K562 (cell line): ENCODE data around the gene MICAL2. TPM values are rescaled to one million over a fixed set of nuclear protein-coding genes. Genes with fewer than 3 reads are reported as not detected.
A peak's percentile ranks its signal among the peaks of the same experiment; 100 is the strongest.

Source experiments
- ATAC-seq: fragments of 200-7000 bp; cut with Tn5 transposase; 3 replicates; pipeline ENCODE4 v1.9.1; 2020; ENCODE audit warnings: moderate library complexity
- BruUV-seq: library from RNA; stranded (reverse); fragments of 400-500 nt; replicated peaks from 2 replicates; lab custom pipeline; 2021; lab: Mats Ljungman, UMichigan
- CTCF ChIA-PET: fragments of 300-600 bp; formaldehyde crosslinking; extraction: SDS; loops from one replicate; lab custom pipeline; 2021; ENCODE audit warnings: low intra/inter-chr PET ratio; lab: Yijun Ruan, JAX
- POLR2A ChIA-PET: fragments of 300-600, 350-650 bp; sonication (Branson Sonifier 250); formaldehyde crosslinking; extraction: SDS; loops from one replicate; lab custom pipeline; 2021; ENCODE audit warnings: antibody characterized with exemption, inconsistent platforms; lab: Yijun Ruan, JAX
- DNase-seq, 4 experiments: peaks; one replicate each; pipeline versions ENCODE4 v3.0.0 to v3.0.0-alpha.2; 2011 to 2018; ENCODE audit warnings: low spot score in 3 of 4, mixed read lengths in 3 of 4; ENCODE audit errors: extremely low read depth in 1 of 4
- FAIRE-seq: peaks from 2 replicates; lab custom pipeline; 2011; peaks lifted over from hg19 to GRCh38; lab: Jason Lieb, UNC
- H2AFZ ChIP-seq: 2 replicates; pipeline ENCODE4 v1.6.0; 2011; ENCODE audit warnings: low read depth, low read length, control low read depth, inconsistent platforms
- H3K27ac ChIP-seq: fragments of 200-600 bp; 3 replicates; pipeline ENCODE4 v1.8.0; 2011; ENCODE audit warnings: low read depth, mild to moderate bottlenecking, control low read depth, inconsistent platforms, low read length, moderate library complexity, mixed read lengths; ENCODE audit errors: extremely low read depth
- H3K27me3 ChIP-seq, 2 experiments: fragments of 300-600 bp in 1 of 2; 2 replicates in 1 of 2; 3 replicates in 1 of 2; pipeline versions ENCODE4 v1.6.0 to v1.8.0; 2011; ENCODE audit warnings: inconsistent platforms in 2 of 2, low read length in 2 of 2, mild to moderate bottlenecking in 1 of 2, mixed read lengths in 1 of 2, moderate library complexity in 1 of 2; ENCODE audit not compliant: control insufficient read depth in 2 of 2, insufficient read depth in 2 of 2
- H3K36me3 ChIP-seq: fragments of 300-600 bp; 3 replicates; pipeline ENCODE4 v1.8.0; 2011; ENCODE audit warnings: mild to moderate bottlenecking, low read length, inconsistent platforms; ENCODE audit not compliant: control insufficient read depth, insufficient read depth
- H3K4me1 ChIP-seq, 2 experiments: fragments of 200-600 bp in 1 of 2; replicated peaks in 1 of 2; 2 replicates in 1 of 2; 3 replicates in 1 of 2; pipeline versions ENCODE4 v1.5.1 to v1.8.0; 2011; ENCODE audit warnings: inconsistent platforms in 2 of 2, low read length in 2 of 2, mild to moderate bottlenecking in 1 of 2, mixed read lengths in 1 of 2, moderate library complexity in 1 of 2; ENCODE audit not compliant: control insufficient read depth in 2 of 2, insufficient read depth in 2 of 2
- H3K4me2 ChIP-seq: 2 replicates; pipeline ENCODE4 v1.6.1; 2011; ENCODE audit warnings: low read length, control low read depth, inconsistent platforms, mixed read lengths; ENCODE audit not compliant: insufficient read depth
- H3K4me3 ChIP-seq: fragments of 200-600 bp; sonication (generic), shearing (Covaris generic); 2 replicates; pipeline ENCODE4 v1.5.1; 2016; ENCODE audit warnings: control low read depth, inconsistent platforms
- H3K79me2 ChIP-seq: fragments of 200-600 bp; 3 replicates; pipeline ENCODE4 v1.8.0; 2011; ENCODE audit warnings: low read length, inconsistent platforms; ENCODE audit not compliant: control insufficient read depth, insufficient read depth
- H3K9ac ChIP-seq, 2 experiments: 2 replicates each; pipeline versions ENCODE4 v1.6.0 to v1.6.1; 2011; ENCODE audit warnings: low read depth in 2 of 2, low read length in 2 of 2, control low read depth in 1 of 2, inconsistent platforms in 1 of 2, mild to moderate bottlenecking in 1 of 2, mixed read lengths in 1 of 2; ENCODE audit not compliant: insufficient read depth in 1 of 2
- H3K9me1 ChIP-seq: one replicate; pipeline ENCODE4 v1.6.0; 2011; ENCODE audit warnings: inconsistent platforms, mild to moderate bottlenecking, low read length, moderate library complexity; ENCODE audit not compliant: control insufficient read depth, insufficient read depth
- H3K9me3 ChIP-seq: replicated peaks from 2 replicates; pipeline ENCODE4 v1.5.1; 2011; ENCODE audit warnings: low read depth, low read length, inconsistent platforms; ENCODE audit not compliant: control insufficient read depth, insufficient read depth
- H4K20me1 ChIP-seq: replicated peaks from 2 replicates; pipeline ENCODE4 v1.6.1; 2011; ENCODE audit warnings: low read length, inconsistent platforms, mixed read lengths; ENCODE audit not compliant: control insufficient read depth, insufficient read depth
- CXXC5 ChIP-seq: fragments of 250-450 bp; sonication (Bioruptor Pico); IDR thresholded peaks from 2 replicates; pipeline ENCODE4 v1.8.0; 2022; ENCODE audit warnings: inconsistent platforms, mild to moderate bottlenecking, moderate library complexity
- FUS ChIP-seq: fragments of 200-400 bp; formaldehyde crosslinking; optimal IDR thresholded peaks from 2 replicates; pipeline ENCODE3; 2017; ENCODE audit warnings: low read depth, low read length
- HLTF ChIP-seq: fragments of 450-650 bp; IDR thresholded peaks from 2 replicates; pipeline ENCODE4 v1.6.1; 2016
- MAFK ChIP-seq: IDR thresholded peaks from 2 replicates; pipeline ENCODE4 v1.6.1; 2011; ENCODE audit warnings: low read length, improper control_type of control experiment
- RBM22 ChIP-seq: fragments of 200-400 bp; formaldehyde crosslinking; IDR thresholded peaks from 2 replicates; pipeline ENCODE4 v1.6.1; 2018; ENCODE audit warnings: low read length, low read depth; ENCODE audit not compliant: poor library complexity, severe bottlenecking
- RBM25 ChIP-seq: fragments of 200-400 bp; formaldehyde crosslinking; IDR thresholded peaks from 2 replicates; pipeline ENCODE4 v1.6.1; 2018; ENCODE audit warnings: low read length, low read depth, moderate library complexity; ENCODE audit not compliant: severe bottlenecking
- SPI1 ChIP-seq: IDR thresholded peaks from 2 replicates; pipeline ENCODE4 v1.6.1; 2011; ENCODE audit warnings: low read depth, low read length, control low read depth, borderline replicate concordance
- ZFX ChIP-seq: sonication (generic); formaldehyde crosslinking; IDR thresholded peaks from 2 replicates; pipeline ENCODE4 v1.8.0; 2022; ENCODE audit warnings: mild to moderate bottlenecking, missing genetic modification reagents, moderate library complexity
- WGBS: fragments of 100-300 bp; shearing (Covaris generic); methylation state at CpG from one replicate; pipeline ENCODE4 v1.1.6; 2016; ENCODE audit warnings: low coverage, mixed read lengths; ENCODE audit not compliant: insufficient coverage; ENCODE audit errors: missing lambda C conversion rate; 5-methylcytosine and 5-hydroxymethylcytosine counted together
- in situ Hi-C: fragments of 300-500 bp; cut with MboI; formaldehyde crosslinking; loops from 4 replicates; pipeline ENCODE4 v1.15.0; 2018; ENCODE audit warnings: inconsistent platforms, mixed read lengths
- intact Hi-C: fragments of 100-400 bp; cut with micrococcal nuclease; formaldehyde crosslinking; loops from 2 replicates; pipeline ENCODE4 v1.14.2; 2022
- polyA plus RNA-seq, 8 experiments: library from polyadenylated mRNA; depleted of rRNA in 4 of 8; stranded (reverse) in 5 of 8; unstranded in 3 of 8; fragments of >200 nt; fragmentation: Nextera tagmentation in 2 of 8; fragmentation: Illumina TruSeq in 1 of 8; extraction: Ambion mirVana in 2 of 8; extraction: Trizol in 1 of 8; gene quantifications; 2 replicates each; pipeline versions ENCODE4 v1.2.1 to v1.2.3, GENCODE V29; 2011 to 2014; ENCODE audit warnings: inconsistent platforms in 1 of 8, missing spikeins in 1 of 8
- total RNA-seq, 7 experiments: library from RNA; depleted of rRNA in 6 of 7; stranded (reverse); fragments of >200 nt in 6 of 7; fragmentation: Illumina TruSeq in 2 of 7; extraction: Trizol in 2 of 7; gene quantifications; 2 replicates each; pipeline versions ENCODE4 v1.2.1 to v1.2.3, GENCODE V29; 2011 to 2021; ENCODE audit warnings: low replicate concordance in 1 of 7
- TF ChIP-seq, protein P1 (sequence below): fragments of 250-450 bp; sonication (Bioruptor Pico); IDR thresholded peaks from 2 replicates; pipeline ENCODE4 v1.5.0; 2021; ENCODE audit warnings: mild to moderate bottlenecking, moderate library complexity
- TF ChIP-seq, protein P2 (sequence below): fragments of 450-650 bp; IDR thresholded peaks from 2 replicates; pipeline ENCODE4 v1.6.1; 2018; ENCODE audit warnings: mild to moderate bottlenecking, low read depth; ENCODE audit not compliant: partially characterized antibody
- TF ChIP-seq, protein P3 (sequence below): sonication (generic); formaldehyde crosslinking; IDR thresholded peaks from 2 replicates; pipeline ENCODE4 v1.4.0; 2020; ENCODE audit warnings: mild to moderate bottlenecking, missing genetic modification reagents
- TF ChIP-seq, protein P4 (sequence below): sonication (generic); formaldehyde crosslinking; IDR thresholded peaks from 2 replicates; pipeline ENCODE4 v1.9.0; 2022; ENCODE audit warnings: mild to moderate bottlenecking, missing genetic modification reagents
- TF ChIP-seq, protein P5 (sequence below): sonication (generic); formaldehyde crosslinking; IDR thresholded peaks from 2 replicates; pipeline ENCODE4 v1.8.0; 2022; ENCODE audit warnings: mild to moderate bottlenecking, low read depth, missing genetic modification reagents

Gene MICAL2
- total and polyA plus RNA-seq, 9 of the 15 experiments (the other 6 are each of a cell fraction or from before 2014, with no cell fraction given): 4.7 to 64.2 (median 33.6) TPM

DNA sequence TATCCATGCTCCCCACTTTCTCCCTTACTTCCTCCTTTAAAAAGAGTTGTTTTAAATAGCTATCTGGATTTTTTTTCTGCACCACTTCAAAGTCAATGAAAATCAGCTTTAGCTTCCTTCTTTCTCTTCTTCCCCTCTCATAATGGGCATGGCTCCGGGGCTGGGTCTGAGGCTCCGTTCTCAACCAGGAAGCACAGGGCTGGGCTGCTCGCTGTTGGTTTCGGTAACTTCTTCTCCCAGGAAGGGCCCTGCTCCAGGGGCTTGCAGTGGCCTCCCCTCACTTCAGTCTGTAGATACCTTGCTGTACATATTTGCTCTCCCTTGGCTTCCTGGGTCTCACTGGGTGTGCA lies 23.8 kb downstream of the MICAL2 start (continued):
- TF ChIP-seq, protein P1, sequence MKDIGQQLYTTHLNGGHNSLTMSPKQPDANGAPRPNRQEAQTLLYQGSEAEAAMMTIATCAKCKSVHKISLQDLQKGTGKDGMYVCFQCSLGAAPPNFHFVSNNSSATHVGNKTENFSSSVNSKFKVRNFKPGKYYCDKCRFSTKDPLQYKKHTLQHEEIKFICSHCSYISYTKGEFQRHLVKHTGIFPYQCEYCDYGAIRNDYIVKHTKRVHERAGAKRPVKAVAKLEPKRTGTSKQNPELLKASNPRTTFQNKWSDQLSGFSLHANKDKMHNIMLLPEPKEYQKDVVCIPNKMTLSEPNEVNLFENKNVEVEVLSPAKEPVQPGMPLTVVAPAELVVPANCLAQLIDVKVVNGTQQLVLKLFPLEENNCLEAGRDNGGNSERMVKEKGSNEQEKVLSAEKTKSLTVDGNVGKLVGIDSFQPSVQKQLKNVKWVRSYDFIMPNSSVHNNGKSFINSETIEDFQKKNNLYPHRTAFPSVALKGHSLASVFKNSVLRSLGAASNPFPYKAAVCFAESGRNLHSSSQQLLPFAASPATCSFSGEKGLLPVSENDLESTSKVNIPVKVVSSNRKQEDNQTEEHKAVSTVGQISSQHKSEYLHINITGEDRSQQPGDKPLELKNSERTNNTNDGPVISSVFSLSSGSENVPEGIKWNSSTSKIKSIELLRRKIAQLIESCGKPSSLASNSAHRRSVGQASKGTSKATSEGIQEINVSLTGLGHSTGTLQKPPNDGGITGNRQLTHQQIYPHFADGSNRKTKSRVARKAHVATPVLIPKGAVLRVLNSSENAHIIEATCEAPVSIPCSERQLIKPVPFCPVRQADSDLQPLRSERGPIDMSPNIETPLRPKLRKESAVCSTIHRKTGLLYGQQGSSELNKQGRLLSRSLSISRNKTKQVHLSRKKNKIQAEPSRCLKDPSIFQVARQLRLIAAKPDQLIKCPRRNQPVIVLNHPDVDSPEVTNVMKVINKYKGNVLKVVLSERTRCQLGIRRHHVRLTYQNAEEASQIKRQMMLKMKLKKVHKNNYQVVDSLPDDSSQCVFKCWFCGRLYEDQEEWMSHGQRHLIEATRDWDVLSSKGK (CRISPR knock-in tag): no peak
- no peak for TF ChIP-seq MAFK
- no peak for TF ChIP-seq CXXC5 (CRISPR knock-in tag)
- TF ChIP-seq, protein P2, sequence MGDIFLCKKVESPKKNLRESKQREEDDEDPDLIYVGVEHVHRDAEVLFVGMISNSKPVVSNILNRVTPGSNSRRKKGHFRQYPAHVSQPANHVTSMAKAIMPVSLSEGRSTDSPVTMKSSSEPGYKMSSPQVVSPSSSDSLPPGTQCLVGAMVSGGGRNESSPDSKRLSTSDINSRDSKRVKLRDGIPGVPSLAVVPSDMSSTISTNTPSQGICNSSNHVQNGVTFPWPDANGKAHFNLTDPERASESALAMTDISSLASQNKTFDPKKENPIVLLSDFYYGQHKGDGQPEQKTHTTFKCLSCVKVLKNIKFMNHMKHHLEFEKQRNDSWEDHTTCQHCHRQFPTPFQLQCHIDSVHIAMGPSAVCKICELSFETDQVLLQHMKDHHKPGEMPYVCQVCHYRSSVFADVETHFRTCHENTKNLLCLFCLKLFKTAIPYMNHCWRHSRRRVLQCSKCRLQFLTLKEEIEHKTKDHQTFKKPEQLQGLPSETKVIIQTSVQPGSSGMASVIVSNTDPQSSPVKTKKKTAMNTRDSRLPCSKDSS: no peak
- TF ChIP-seq, all 486 proteins: peak for 0

DNA sequence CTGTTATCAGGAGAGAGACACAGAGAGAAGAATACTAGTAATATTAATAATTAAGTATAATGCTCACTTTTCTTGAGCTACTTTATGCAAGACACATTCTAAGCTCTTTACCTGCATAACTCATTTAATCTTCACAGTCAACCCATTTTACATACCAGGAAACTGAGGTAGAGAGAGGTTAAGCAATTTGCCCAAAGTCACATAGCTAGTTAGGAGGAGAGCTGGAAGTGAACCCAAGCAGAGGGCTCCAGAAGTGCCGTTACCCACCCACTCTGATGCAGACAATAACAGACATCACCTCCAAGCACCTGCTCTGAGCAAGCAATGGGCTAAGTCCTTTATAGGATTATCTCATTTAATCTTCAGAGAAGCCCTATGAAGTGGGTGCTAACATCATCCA lies 24.8 kb downstream of the MICAL2 start:
- DNase-seq (no peak), ATAC-seq (no peak), FAIRE-seq (no peak)
- no peak overlapping the region for H3K27ac ChIP-seq
- H3K4me1 ChIP-seq: peaks cover 6 to 12% of the 10 kb centered on the region in 2 experiments; a peak in 3 of 5 replicates
- in situ Hi-C loops: no loop called here
- intact Hi-C loops: no loop called here
- POLR2A ChIA-PET: interaction anchor here (0.8 to 5.4 kb wide), 5 partner anchors 9 to 66 kb away, joined by 3 to 37 read pairs (median 5); no protein-coding TSS in a partner anchor
- H3K9me3 ChIP-seq: no peaks in the 10 kb centered on the region
- H3K27me3 ChIP-seq: no peaks in the 10 kb centered on the region
- no peaks in the 10 kb centered on the region for H4K20me1 ChIP-seq
- no TSS peak for BruUV-seq
- H3K9ac ChIP-seq: no peak overlapping the region
- no peak overlapping the region for H2AFZ ChIP-seq
- no peak overlapping the region for H3K4me2 ChIP-seq
- H3K79me2 ChIP-seq: no peaks in the 10 kb centered on the region
- 83% methylated on average over 1 of the region's 1 CpG for WGBS
- CTCF ChIA-PET: no interaction called here
- peaks cover 11% of the 10 kb centered on the region; the same call in 2 of the 3 replicates for H3K36me3 ChIP-seq
- no peak overlapping the region for H3K4me3 ChIP-seq
- H3K9me1 ChIP-seq: no peaks in the 10 kb centered on the region
- TF ChIP-seq, protein P3, sequence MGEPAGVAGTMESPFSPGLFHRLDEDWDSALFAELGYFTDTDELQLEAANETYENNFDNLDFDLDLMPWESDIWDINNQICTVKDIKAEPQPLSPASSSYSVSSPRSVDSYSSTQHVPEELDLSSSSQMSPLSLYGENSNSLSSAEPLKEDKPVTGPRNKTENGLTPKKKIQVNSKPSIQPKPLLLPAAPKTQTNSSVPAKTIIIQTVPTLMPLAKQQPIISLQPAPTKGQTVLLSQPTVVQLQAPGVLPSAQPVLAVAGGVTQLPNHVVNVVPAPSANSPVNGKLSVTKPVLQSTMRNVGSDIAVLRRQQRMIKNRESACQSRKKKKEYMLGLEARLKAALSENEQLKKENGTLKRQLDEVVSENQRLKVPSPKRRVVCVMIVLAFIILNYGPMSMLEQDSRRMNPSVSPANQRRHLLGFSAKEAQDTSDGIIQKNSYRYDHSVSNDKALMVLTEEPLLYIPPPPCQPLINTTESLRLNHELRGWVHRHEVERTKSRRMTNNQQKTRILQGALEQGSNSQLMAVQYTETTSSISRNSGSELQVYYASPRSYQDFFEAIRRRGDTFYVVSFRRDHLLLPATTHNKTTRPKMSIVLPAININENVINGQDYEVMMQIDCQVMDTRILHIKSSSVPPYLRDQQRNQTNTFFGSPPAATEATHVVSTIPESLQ (CRISPR knock-in tag): no peak
- TF ChIP-seq RBM25 (peak; percentile 92), SPI1 (no peak), HLTF (no peak), RBM22 (no peak), ZFX (CRISPR knock-in tag) (no peak), FUS (no peak)
- TF ChIP-seq, protein P4, sequence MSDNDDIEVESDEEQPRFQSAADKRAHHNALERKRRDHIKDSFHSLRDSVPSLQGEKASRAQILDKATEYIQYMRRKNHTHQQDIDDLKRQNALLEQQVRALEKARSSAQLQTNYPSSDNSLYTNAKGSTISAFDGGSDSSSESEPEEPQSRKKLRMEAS (CRISPR knock-in tag): no peak
- TF ChIP-seq, protein P5, sequence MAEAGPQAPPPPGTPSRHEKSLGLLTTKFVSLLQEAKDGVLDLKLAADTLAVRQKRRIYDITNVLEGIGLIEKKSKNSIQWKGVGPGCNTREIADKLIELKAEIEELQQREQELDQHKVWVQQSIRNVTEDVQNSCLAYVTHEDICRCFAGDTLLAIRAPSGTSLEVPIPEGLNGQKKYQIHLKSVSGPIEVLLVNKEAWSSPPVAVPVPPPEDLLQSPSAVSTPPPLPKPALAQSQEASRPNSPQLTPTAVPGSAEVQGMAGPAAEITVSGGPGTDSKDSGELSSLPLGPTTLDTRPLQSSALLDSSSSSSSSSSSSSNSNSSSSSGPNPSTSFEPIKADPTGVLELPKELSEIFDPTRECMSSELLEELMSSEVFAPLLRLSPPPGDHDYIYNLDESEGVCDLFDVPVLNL (CRISPR knock-in tag): no peak
